WI38 (cell line): ENCODE measurements around the gene PRKCE.

Experiments
- H3K4me3 ChIP-seq: 2 replicates; pipeline ENCODE4 v1.5.1; 2011; ENCODE audit warnings: low read depth, mild to moderate bottlenecking, control low read depth, low read length
- TF ChIP-seq, protein P1 (sequence below): IDR thresholded peaks from 2 replicates; pipeline ENCODE4 v1.5.1; 2012; ENCODE audit warnings: low read depth, mild to moderate bottlenecking, control low read depth, low read length

PRKCE gene

DNA sequence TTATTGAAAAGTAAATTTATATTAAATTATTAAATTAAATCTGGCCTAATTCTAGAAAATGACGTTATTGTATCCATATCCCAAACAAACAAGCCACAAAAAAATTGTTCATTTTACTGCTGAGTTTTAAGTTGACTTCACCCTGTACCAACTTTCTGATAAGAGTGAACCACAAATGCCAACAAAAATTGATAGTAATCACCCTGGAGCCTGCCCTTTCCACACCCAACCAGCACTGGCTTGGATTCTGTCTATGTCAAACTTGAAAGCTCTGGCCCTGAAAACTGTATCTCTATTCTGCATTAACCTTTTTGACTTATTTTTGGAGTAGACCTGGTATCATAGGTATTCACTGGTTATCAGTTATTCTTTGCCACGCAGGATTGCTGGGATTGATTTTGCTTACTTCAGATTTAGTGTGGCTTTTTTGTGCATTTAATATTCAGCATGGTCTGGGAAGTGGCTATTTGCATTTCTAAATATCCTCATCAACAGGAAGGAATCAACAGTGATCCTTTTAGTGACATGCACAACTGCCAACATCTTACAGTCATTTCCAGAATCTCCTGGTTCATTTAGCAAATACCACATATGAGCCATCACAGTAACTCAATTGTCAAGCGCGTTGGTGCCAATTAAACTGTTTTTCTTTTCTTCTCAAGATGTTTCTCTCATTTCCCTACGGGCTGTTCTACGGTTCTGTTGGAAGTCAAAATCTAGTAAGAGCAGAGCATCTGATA, 29.0 kb upstream of the PRKCE start:
- no peak overlapping the region for H3K4me3 ChIP-seq
- TF ChIP-seq, protein P1, sequence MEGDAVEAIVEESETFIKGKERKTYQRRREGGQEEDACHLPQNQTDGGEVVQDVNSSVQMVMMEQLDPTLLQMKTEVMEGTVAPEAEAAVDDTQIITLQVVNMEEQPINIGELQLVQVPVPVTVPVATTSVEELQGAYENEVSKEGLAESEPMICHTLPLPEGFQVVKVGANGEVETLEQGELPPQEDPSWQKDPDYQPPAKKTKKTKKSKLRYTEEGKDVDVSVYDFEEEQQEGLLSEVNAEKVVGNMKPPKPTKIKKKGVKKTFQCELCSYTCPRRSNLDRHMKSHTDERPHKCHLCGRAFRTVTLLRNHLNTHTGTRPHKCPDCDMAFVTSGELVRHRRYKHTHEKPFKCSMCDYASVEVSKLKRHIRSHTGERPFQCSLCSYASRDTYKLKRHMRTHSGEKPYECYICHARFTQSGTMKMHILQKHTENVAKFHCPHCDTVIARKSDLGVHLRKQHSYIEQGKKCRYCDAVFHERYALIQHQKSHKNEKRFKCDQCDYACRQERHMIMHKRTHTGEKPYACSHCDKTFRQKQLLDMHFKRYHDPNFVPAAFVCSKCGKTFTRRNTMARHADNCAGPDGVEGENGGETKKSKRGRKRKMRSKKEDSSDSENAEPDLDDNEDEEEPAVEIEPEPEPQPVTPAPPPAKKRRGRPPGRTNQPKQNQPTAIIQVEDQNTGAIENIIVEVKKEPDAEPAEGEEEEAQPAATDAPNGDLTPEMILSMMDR = no peak

- H3K4me3 ChIP-seq = no peak overlapping the region
- TF ChIP-seq, protein P1 = no peak
These were observed 28.4 kb upstream of the PRKCE start for GRCh38 chr2:45623098-45623497.

- H3K4me3 ChIP-seq = no peak overlapping the region
- TF ChIP-seq, protein P1 = no peak
These were observed 25.7 kb upstream of the PRKCE start for GRCh38 chr2:45625824-45626223.

GRCh38 chr2:45626387-45627221, 24.9 kb upstream of the PRKCE start:
- no peak overlapping the region for H3K4me3 ChIP-seq
- TF ChIP-seq, protein P1 = no peak

DNA sequence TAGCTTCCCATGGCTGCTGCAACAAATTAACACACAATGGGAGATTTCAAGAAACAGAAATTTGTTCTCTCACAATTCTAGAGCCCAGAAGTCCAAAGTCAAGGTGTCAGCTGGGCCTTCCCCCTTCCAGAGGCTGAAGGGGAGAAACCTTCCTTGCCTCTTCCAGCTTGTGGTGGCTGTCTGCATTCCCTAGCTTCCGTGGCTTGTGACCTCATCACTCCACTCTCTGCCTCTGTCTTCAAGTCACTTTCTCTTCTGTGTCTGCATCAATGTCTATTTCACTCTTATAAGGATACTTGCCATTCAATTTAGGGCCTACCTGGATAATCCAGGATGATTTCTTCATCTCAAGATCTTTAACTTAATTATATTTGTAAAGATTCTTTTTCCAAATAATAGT, 23.6 kb upstream of the PRKCE start:
- TF ChIP-seq, protein P1 = no peak

GRCh38 chr2:45629971-45630370, 21.5 kb upstream of the PRKCE start:
- H3K4me3 ChIP-seq = no peak overlapping the region
- TF ChIP-seq, protein P1 = no peak

More for the DNA sequence above, 23.6 kb upstream of the PRKCE start:
- no peak overlapping the region for H3K4me3 ChIP-seq

DNA sequence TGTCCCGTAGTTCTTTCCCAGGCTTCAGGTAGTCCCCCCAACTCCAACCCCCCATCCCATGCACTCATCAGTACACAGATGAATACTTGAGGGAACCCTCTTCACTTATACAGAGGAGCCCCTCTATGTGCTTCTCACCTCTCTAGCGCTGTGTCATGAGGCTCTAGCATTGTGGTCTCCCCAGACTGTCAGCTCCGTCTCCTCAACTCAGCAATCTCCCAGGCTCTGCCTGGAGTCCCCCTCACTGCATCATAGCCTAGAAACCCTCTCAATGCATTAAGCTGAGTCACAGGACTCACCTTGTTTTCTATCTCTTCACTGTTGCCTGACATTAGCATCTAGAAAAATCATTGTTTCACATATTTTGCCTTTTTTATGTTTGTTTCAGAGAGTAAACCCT, 20.2 kb upstream of the PRKCE start:
- TF ChIP-seq, protein P1 = no peak
- no peak overlapping the region for H3K4me3 ChIP-seq
